ENCODE measurements around the gene AP3D1. TPM values are rescaled to one million over a fixed set of nuclear protein-coding genes. Genes with fewer than 3 reads are reported as not detected.
"Not testable (repeated sequence)": the region's sequence is repeated elsewhere in the genome, so short reads cannot be mapped to it uniquely, and the experiment has no call there.

The AP3D1 gene
- total RNA-seq, 1 donor from 2014 or later, result 46.0 TPM

DNA sequence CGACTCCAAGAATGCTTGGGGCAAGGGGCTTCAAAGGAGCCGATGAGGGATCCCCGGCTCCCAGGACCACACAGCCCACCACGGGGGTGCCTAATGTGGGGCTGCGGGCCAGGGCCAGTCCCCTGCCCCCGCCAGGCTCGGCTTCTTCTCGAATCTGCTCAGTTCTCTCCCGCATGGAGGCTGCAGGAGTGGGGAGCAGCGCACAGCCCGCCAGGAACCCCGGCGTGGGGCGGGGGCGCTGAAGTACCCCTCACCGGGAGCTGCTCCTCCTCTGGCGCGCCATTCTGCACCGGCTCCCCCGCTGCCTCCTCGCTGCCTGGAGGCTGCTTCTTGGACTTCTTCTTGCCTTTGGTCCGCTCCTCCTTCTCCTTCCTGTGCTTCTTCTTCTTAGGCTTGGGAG is 39.9 kb downstream of the AP3D1 start:
- DNase-seq (ENCODE audit: low spot score), result no peak

DNA sequence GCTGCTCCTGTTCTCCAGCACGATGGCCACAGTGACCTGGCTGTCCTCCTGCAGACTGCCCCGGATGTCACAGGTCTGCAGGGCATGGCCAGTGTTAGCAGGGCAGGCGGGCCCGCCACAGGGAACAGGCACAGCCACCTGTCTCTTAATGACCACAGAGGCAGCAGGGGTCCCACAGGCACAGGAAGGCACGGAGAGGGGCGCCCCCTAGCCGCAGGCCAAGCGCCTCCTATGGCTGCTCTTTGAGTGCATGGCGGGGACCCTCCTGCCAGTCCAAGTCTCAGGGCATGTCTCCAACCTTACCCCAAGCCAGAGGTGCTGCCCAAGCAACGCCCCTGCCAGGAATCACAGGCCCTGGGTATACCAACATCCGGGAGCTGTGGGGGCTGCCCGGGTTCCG is 40.5 kb downstream of the AP3D1 start:
- DNase-seq (ENCODE audit: low spot score), result no peak

DNA sequence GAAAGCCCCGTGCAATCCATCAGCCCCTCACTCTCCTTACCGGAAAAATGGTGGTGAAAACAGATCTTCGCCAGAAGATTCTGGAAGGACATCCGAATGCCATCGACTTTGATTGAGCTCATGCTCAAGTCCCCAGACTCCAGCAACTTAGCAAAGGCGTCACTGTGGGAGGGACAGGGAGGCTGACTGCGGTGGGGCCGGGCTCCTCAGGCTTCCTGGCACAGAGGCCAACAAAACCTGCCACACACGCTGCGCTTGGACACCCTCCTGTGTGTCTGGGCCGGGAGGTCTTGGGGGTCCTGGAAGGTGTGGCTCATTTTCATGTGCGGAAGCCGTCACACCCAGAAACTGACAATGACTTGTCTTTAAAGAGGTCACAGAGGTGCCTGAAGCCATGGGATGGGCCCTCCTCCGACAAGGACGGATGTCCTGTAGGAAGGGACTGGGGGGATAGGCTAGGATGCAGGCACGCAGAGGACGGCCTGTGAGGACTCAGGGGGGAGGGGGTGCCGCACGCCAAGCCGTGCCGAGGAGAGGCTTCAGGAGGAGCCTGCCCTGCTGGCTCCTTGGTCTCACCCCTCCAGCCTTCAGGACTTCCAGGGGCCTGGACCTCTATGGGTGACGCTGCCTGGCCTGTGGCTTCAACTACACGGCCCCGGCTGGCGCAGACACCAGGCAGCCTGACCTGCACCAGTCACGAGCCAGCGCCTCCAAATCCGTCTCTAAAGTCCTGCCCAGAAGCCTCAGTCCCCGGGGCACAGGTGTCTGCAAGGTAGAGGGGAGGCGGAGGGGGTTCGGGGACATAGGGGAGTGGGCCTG is 42.1 kb downstream of the AP3D1 start:
- no peak for DNase-seq (ENCODE audit: low spot score)

DNA sequence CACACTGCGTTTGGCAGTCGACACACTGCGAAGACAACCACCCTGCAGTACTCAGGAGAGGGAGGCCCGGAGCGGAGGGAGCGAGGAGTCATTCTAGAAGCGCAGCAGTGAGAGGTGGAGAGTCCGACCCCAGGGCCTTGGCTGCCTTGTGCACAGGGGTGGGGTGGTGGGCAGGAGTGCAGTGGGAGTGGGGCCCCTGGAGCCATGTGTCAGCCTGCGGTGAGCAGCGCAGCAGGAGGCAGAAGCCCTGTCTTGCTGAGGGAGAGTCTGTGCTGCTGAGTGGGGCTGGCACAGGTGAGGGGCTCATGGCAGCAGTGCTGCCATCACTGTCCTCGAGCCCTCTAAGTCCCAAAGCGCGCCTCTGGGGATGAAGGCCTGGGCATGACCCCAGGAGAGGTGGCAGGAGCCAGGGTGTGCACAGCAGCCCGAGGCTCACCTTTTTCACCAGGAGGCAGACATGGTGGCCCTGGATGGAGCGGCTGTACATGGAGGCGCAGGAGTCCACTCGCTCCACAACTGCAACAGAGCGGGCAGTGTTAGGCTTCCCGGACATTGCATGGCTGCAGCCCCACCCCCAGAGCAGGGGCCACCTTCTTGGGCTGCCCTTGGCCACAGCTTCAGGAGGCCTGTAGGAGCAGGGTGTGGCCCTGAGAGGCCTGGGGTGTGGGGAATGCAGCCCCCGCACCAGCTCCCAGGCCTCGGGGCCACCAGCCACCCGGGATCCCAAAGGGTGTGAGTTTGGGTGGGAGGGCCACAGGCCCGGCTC is 42.9 kb downstream of the AP3D1 start:
- DNase-seq (ENCODE audit: low spot score), result no peak

DNA sequence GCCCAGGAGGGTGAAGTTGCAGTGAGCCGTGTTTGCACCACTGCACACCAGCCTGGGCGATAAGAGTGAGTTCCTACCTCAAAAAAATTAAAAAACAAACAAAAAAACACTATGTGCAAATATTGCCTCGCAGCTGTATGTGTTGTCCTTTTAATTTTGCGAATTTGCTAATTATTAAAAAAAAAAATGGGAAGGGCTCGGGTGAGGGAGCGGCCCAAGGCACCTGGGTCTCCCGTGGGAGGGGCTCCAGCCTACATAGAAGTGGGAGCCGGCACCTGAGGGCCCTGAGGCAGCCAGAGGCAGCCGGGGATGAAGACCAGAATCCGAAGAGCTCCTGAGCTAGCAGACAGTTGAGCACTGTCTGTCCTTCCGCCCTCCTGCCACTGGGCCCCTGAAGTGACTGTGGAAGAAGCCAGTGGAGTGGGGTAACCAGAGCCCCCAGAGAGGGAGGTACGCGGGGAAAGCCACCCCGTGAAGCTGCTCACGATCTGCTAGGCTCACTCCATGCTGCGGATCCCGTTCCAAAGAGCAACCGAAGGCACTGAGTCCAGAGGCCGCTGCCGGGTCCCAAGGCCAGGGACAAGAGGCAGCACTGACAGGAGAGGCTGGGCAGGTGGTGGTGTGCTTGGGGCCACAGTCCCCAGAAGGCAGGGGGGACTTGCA is 48.2 kb downstream of the AP3D1 start:
- DNase-seq (ENCODE audit: low spot score), result no peak

DNA sequence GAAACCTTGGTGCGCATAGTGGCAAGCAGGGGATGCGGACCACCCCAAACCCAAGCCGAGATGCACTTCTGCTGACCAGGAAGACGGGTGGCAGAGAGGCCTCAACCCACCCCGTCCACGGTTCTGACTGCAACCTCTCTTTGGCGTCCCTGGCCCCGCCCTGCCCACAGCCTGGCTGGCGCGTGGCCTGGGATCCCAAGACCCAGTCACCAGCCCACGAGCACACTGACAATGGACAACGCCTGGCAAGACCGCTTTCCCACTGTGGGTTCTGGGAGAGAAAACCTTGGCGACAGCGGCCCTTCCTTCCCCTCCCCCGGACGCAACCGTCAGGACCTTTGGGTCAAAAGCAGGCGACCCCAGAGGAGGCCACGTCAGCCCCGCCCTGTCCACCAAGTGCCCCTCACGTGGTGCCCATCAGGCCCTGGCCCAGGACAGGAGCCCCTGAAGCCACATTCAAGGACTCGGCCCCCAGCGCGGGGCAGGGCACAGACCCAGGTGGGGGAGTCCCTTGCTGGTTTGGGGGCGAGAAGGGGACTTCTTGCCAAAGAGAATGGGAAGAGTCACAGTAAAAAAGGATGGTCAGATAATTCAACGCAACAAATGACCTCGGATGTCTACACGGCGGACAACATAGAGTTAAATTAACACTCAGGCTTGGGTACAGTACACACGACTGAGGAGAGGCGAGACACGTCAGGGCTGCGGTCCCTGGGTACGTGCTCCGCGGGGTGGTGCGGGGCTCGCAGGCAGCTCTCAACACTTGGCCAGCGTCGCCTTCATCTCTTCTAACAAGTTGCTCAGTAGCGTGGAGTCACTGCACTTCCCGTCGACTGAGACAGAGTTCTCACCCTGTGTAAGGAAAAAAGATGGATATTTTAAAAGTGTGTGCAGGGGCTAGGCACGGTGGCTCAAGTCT is 49.7 kb downstream of the AP3D1 start:
- no peak for DNase-seq (ENCODE audit: low spot score)

DNA sequence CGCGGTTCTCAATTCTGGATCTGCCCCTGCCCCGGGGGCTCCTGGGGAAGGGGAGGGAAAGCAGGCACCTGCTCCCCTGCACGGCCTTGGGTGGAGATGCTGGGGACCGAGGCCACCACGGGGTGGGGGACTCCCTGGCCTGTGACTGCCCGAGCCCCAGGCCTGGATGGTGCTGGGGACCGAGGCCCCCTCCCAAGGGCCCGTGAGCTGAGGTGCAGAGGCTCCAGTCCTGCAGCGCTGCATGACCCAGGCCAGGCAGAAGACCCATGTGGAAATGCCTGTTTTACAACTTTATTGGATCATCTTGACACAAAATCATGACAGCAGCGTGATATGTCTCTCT is 50.7 kb downstream of the AP3D1 start:
- DNase-seq (ENCODE audit: low spot score), result no peak

DNA sequence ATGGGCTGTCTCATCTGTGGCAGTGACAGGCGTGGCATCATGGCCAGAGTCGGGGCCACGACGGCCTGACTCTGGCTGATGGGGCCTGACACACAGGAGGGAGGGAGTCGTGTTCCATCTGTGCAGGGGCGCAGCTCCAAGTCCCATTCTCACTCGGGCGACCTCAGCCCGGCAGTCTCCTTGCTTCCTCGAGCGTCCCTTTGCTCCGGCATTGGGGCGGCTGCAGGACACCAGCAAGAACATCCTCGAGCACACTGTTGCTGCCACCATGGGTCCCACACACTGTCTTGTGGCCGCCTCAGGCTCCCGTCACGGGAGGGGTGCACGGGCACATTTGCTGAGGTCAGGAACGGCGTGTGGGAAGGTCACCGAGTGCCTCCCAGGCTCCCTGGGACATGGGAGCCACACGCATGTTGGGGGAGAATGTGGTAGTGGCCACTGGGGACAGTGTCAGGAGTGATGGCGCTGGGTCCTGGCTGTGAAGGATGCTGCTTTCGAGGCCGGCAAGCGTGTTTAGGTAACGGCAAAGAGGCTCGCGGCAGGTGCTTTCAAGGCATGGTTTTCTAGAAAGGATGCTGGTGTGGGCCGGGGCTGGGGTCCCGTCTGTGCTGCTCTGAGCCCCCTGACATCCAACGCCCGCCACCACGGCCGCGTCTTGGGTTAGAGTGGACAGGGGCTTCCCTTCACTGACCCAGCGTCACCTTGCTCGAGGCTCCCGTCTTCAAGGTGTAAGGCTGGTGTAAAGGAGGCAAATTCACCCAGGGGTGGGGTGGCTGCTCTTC is 51.2 kb downstream of the AP3D1 start:
- no peak for DNase-seq (ENCODE audit: low spot score)

DNA sequence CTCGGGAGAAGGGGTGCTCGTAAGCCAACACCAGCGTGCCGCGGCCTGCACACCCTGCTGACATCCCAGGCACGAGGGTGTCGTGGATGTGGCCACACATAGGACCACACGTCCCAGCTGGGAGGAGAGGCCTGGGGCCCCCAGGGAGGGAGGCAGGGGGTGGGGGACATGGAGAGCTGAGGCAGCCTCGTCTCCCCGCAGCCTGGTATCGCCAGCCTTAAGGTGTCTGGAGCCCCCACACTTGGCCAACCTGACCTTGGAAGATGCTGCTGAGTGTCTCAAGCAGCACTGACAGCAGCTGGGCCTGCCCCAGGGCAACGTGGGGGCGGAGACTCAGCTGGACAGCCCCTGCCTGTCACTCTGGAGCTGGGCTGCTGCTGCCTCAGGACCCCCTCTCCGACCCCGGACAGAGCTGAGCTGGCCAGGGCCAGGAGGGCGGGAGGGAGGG is 52.3 kb downstream of the AP3D1 start:
- DNase-seq (ENCODE audit: low spot score), result no peak

DNA sequence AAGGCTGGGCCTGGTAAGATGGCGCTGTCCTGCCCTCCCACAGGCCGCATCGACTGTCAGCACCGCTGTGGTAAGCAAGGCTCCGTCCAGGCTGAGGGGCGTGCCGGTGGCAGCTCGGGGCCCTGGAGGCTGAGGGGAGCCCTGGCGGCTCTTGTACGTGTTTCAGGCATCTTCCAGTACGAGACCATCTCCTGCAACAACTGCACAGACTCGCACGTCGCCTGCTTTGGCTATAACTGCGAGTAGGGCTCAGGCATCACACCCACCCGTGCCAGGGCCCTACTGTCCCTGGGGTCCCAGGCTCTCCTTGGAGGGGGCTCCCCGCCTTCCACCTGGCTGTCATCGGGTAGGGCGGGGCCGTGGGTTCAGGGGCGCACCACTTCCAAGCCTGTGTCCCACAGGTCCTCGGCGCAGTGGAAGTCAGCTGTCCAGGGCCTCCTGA is 53.5 kb downstream of the AP3D1 start:
- no peak for DNase-seq (ENCODE audit: low spot score)

DNA sequence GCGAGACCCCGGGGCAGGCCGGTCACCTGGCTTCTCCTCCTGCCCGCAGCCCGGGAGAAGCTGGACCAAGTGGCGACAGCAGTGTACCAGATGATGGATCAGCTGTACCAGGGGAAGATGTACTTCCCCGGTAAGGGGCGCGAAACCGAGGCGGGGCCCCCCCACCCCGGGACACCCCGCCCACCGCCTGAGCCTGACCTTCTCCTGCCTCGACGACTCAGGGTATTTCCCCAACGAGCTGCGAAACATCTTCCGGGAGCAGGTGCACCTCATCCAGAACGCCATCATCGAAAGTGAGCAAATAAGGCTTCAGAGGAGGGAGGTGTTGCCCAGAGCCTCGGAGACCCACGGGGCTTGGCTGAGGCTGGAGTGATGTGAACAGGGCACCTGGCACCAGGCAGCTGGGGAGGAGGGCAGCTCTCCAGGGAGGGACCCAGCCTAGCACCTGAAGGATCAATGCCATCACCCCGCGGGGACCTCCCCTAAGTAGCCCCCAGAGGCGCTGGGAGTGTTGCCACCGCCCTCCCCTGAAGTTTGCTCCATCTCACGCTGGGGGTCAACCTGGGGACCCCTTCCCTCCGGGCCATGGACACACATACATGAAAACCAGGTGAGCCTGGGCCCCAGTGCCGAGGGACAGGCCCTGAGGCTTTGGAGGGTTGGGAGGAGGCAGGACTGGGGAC is 54.0 kb downstream of the AP3D1 start:
- DNase-seq (ENCODE audit: low spot score), result peak; percentile 22

DNA sequence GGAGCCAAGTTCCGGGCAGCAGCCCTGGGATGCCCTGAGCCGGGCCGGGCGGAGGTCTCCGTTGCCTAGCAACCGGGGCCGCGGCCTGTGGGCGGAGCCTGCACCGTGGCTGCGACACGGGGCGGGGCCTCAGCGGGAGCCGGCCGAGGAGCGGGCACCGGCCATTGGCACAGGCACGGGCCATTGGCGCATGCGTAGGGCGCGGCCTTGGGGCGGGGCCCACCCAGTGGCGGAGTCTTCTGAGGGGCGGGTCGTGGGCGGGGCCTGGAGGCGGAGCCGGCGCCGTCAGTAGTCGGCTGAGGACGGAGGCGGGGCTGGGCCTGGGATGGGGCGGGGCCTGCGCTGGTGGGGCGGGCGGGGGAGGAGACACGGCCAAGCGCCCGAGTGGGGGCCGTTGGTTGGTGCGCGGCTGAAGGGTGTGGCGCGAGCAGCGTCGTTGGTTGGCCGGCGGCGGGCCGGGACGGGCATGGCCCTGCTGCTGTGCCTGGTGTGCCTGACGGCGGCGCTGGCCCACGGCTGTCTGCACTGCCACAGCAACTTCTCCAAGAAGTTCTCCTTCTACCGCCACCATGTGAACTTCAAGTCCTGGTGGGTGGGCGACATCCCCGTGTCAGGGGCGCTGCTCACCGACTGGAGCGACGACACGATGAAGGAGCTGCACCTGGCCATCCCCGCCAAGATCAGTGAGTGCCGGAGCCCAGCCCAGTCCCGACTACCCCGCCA is 54.7 kb downstream of the AP3D1 start, which contains the start of gene IZUMO4:
TSS of gene IZUMO4 (plus strand) at position 436 of the 723 bp plus-strand sequence. CDS start at position 467, 31 bp downstream.
- DNase-seq (ENCODE audit: low spot score), result peak; percentile 98

DNA sequence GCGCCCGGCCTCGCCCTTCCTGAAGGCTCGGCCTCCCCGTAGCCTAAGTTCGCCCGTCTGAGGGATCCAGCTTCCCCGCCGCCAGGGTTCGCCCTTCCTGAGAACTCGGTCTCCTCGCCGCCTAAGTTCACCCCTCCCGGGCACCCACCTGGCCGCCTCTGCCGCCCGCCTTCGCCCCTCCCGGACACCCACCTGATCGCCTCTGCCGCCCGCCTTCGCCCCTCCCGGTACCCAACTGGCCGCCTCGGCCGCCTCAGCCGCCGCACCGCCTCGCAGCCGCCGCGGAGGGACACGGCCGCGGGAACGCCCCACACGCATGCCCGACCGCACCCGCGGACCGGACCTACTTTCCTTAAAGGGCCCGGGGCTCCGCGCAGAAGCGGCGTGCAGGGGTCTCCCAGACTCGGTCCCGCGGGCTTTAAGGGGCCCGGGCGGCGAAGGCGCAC is 55.3 kb downstream of the AP3D1 start, which contains the start of gene MOB3A:
TSS of gene MOB3A (minus strand) at position 293 of the 446 bp plus-strand sequence. CDS start 17,766 bp downstream, outside the sequence.
- DNase-seq (ENCODE audit: low spot score), result no peak

DNA sequence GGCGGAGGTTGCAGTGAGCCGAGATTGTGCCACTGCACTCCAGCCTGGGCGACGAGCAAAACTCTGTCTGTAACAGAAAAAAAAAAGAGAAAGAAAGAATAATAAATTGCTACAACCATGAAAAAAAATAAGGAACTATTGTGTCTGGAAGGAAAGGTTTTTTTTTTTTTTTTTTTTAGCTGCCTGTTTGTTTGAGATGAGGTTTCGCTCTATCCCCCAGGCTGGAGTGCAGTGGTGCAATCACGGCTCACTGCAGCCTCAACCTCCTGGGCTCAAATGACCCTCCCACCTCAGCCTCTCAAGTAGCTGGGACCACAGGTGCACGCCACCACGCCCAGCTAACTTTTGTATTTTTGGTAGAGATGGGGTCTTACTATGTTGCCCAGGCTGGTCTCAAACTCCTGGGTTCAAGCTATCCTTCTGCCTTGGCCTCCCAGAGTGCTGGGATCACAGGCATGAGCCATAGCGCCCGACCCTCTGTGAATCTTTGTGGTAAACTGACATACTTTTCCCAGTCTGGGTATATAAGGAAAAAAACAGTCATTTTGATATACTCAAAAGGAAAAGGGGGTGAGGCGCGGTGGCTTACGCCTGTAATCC is 59.3 kb downstream of the AP3D1 start:
- not testable (repeated sequence) for DNase-seq (ENCODE audit: low spot score)

DNA sequence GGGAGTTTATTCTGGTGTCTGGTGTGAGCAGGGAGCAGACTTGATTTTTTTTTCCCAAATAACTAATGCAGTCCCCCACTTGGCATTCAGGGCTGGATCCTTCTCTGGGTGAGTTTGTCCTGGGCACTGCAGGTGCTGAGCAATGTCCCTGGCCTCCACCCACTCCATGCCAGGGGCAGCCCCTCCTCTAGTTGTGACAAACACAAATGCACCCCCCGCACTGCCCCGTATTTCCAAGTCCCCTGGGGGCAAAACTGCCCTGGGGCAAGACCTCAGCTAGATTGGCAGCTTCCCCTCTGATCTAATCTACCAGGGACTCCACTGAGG is 61.7 kb downstream of the AP3D1 start:
- no peak for DNase-seq (ENCODE audit: low spot score)

DNA sequence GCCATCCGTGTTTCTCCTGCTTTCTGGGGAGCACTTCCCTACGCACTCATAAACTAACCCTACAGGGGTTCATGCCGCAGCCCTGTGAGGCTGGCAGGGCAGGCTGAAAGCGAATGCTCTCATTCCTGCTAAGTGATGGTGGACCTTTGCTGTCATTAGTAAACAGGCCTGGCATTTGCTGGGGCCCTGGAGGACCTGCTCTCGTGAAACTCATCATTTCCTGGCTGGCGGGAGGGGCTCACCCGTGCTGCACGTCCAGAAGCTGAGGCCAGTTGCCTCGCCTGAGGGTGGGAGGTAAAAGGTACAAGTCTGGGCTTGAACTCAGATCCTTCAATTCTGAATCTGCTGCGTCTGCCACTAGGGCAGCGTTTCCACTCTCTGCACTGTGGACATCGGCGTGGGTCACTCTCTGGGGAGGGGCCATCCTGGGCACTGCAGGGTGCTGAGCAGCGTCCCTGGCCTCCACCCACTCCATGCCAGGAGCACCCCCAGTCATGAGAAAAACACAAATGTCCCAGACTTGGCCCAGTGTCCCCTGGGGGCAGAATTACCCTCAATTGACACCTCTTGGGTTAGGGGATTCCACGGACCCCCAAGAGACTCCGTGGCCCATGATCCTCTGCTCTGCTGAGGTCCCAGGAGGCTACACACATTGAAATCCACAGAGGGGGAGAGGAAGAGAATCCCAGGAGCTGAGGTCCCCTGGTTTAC is 62.2 kb downstream of the AP3D1 start:
- DNase-seq (ENCODE audit: low spot score), result peak; percentile 75

DNA sequence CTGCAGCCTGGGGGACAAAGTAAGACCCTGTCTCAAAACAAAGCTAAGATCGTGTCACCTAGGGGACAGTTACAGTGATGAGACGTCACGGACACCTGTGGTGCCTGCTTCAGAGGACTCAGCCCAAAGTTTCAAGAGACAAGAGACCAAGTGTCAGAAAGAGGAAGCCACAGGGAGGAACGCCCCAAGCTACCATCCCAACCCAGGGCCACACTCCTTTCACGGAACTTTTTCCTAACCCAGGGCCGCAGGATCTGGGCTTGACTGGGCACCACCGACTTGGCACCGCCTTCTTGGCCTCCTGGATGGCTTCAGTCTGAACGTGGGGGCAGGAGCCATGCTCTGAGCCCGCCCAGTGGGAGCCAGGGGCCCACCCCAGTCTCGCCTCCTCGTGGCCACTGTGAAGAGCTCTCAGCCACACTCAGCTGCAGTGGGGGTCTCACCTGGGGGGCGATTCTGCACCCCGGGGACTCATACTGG is 63.7 kb downstream of the AP3D1 start:
- no peak for DNase-seq (ENCODE audit: low spot score)

Measured in umbilical cord (tissue), 2 donors.